Measurements from ENCODE around the gene RPS16.
"Not testable (repeated sequence)": the region's sequence is repeated elsewhere in the genome, so short reads cannot be mapped to it uniquely, and the experiment has no call there.

Gene RPS16

GRCh38 chr19:39469567-39469966 is 33.8 kb upstream of the RPS16 start:
- ChIA-PET POLR2A (no interaction called here), CTCF (interaction anchor here (1.1 kb wide), 1 partner anchor 33 kb away, joined by 7 read pairs; no protein-coding TSS in a partner anchor)
- no peak for DNase-seq (ENCODE audit: extremely low spot score)
- TF ChIP-seq CTCF (IDR thresholded peaks at IDR 0.05; ENCODE audit: control extremely low read depth, extremely low read depth, low read depth, missing control alignments): no peak

- TF ChIP-seq CTCF (IDR thresholded peaks at IDR 0.05; ENCODE audit: control extremely low read depth, extremely low read depth, low read depth, missing control alignments): no peak
- DNase-seq (ENCODE audit: extremely low spot score): no peak
- ChIA-PET CTCF (interaction anchor here (1.1 kb wide), 1 partner anchor 34 kb away, joined by 7 read pairs; no protein-coding TSS in a partner anchor), POLR2A (no interaction called here)
Observed at GRCh38 chr19:39469036-39469435, 33.3 kb upstream of the RPS16 start.

GRCh38 chr19:39467941-39468340 is 32.2 kb upstream of the RPS16 start:
- ChIA-PET CTCF (interaction anchor here (0.8 to 1.3 kb wide), 3 partner anchors 9 to 29 kb away, joined by 3 read pairs; no protein-coding TSS in a partner anchor), POLR2A (interaction anchor here (0.5 kb wide), 1 partner anchor 18 kb away, joined by 3 read pairs; no protein-coding TSS in a partner anchor)
- TF ChIP-seq CTCF (IDR thresholded peaks at IDR 0.05; ENCODE audit: control extremely low read depth, extremely low read depth, low read depth, missing control alignments): no peak
- no peak for DNase-seq (ENCODE audit: extremely low spot score)

GRCh38 chr19:39465956-39466747 is 30.4 kb upstream of the RPS16 start:
- TF ChIP-seq CTCF (IDR thresholded peaks at IDR 0.05; ENCODE audit: control extremely low read depth, extremely low read depth, low read depth, missing control alignments): no peak
- no peak for DNase-seq (ENCODE audit: extremely low spot score)
- ChIA-PET POLR2A (interaction anchor here (0.6 kb wide), 1 partner anchor 43 kb away, joined by 4 read pairs; no protein-coding TSS in a partner anchor), CTCF (interaction anchor here (1.3 to 5.9 kb wide), 2 partner anchors 9 to 11 kb away, joined by 3 to 37 read pairs; no protein-coding TSS in a partner anchor)

- ChIA-PET CTCF (interaction anchor here (1.3 to 5.9 kb wide), 3 partner anchors 12 to 40 kb away, joined by 3 to 37 read pairs (median 8); no protein-coding TSS in a partner anchor), POLR2A (no interaction called here)
Observed at GRCh38 chr19:39463403-39463802, 27.7 kb upstream of the RPS16 start.

GRCh38 chr19:39451257-39451656 is 15.5 kb upstream of the RPS16 start:
- DNase-seq (ENCODE audit: extremely low spot score); CTCF ChIA-PET: not testable (repeated sequence)
- POLR2A ChIA-PET: interaction anchor here (1.7 kb wide), 1 partner anchor 10 kb away, joined by 9 read pairs; no protein-coding TSS in a partner anchor

More at GRCh38 chr19:39463403-39463802, 27.7 kb upstream of the RPS16 start:
- no peak for DNase-seq (ENCODE audit: extremely low spot score)
- no peak for TF ChIP-seq CTCF (IDR thresholded peaks at IDR 0.05; ENCODE audit: control extremely low read depth, extremely low read depth, low read depth, missing control alignments)
